ENCODE measurements around the gene BPIFA3.

BPIFA3 gene

DNA sequence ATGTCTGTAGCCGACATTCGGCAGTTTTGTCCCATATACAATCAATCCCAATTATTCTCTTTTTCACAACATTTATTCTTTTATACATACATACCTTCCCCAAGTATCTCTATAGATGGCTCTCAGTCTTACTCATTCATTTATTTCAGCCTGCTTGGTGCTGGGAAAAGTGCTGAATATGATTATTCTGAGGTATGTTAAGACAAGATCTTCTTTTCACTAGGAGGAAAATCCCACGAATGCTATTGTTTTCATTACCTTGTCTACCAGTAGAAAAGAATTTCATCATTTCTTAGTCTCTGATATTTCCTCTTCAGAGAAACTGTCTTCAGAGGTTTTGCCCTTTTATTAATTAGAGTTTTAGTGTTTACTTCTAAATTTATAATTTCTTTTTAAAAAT is 13.7 kb upstream of the BPIFA3 start:
- in situ Hi-C loops (cut with MboI; ENCODE audit: low sequenced_read_pairs, unreplicated experiment): no loop called here
- DNase-seq (ENCODE audit: low spot score): no peak

DNA sequence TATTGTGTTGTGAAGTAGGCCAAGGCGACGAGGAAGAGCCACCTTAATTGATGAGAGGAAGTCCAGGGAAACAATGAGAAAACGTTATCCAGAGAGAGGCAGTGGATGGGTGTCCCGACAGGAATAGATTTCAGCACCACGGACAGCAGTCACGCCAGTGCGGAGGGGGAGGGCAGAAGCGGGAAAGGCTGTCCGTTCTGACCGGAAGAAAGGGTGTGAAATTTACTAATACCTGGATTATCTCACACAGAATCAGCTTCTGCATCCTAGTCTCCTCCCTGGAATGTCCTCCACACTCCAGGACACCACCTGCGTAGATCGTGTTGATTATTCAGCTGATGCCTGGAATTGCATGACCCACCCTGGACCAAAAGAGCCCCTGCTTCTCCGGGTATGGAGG is 7.4 kb upstream of the BPIFA3 start:
- TF ChIP-seq, protein P1, sequence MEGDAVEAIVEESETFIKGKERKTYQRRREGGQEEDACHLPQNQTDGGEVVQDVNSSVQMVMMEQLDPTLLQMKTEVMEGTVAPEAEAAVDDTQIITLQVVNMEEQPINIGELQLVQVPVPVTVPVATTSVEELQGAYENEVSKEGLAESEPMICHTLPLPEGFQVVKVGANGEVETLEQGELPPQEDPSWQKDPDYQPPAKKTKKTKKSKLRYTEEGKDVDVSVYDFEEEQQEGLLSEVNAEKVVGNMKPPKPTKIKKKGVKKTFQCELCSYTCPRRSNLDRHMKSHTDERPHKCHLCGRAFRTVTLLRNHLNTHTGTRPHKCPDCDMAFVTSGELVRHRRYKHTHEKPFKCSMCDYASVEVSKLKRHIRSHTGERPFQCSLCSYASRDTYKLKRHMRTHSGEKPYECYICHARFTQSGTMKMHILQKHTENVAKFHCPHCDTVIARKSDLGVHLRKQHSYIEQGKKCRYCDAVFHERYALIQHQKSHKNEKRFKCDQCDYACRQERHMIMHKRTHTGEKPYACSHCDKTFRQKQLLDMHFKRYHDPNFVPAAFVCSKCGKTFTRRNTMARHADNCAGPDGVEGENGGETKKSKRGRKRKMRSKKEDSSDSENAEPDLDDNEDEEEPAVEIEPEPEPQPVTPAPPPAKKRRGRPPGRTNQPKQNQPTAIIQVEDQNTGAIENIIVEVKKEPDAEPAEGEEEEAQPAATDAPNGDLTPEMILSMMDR (IDR thresholded peaks at IDR 0.05; ENCODE audit: borderline replicate concordance, control extremely low read depth, extremely low read depth, insufficient read depth, missing control alignments): no peak
- DNase-seq (ENCODE audit: low spot score): peak; percentile 58
- in situ Hi-C loops (cut with MboI; ENCODE audit: low sequenced_read_pairs, unreplicated experiment): no loop called here

More for the DNA sequence above, 13.7 kb upstream of the BPIFA3 start:
- TF ChIP-seq, protein P1 (IDR thresholded peaks at IDR 0.05; ENCODE audit: borderline replicate concordance, control extremely low read depth, extremely low read depth, insufficient read depth, missing control alignments): no peak

DNA sequence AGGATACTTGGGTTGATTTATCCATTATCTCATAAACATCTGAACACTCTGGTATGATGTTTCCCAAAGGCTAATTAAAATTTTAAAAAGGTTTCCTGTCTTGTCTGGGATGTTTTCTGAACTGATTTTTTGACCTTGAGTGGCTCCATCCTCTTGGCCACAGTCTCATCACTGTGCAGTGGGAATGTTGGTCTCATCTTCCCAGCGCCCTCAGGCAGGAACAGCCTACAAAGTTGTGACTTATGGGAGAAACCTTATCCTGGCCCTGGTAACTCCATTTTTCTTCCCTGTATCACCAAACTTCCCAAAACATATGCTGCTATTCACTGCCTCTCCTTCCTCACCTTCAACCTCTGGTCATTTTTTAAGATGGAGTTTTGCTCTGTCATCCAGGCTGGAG is 6.8 kb upstream of the BPIFA3 start:
- in situ Hi-C loops (cut with MboI; ENCODE audit: low sequenced_read_pairs, unreplicated experiment): no loop called here
- TF ChIP-seq, protein P1 (IDR thresholded peaks at IDR 0.05; ENCODE audit: borderline replicate concordance, control extremely low read depth, extremely low read depth, insufficient read depth, missing control alignments): no peak
- DNase-seq (ENCODE audit: low spot score): no peak

DNA sequence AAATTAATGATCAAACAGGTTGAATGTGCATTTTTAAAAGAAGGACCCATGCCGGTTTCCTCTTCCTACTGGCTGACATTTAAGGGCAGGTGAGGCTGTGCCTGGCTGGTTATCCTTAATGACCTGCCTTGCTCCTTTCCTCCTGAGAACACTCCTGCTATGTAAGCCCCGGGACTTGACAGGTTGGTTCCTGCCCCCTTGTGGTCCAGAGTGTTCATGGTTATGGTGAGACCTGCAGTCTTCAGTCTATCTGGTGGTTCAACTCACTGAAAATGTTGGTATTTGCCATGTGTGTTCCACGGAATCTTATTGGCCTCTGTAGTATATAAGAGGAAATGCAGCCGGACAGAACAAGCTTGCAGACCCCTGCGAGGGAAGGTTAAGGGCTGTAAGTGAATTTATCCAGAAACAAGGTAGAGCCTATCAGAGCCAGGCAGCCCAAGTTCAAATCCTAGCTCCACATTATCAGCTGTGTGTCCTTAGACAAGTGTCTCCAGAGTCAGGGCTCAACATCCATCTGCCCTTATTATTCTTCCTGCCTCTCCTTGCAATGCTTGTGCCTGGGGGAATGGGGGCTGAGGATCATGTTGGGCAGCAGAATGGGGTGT is 5.2 kb upstream of the BPIFA3 start:
- in situ Hi-C loops (cut with MboI; ENCODE audit: low sequenced_read_pairs, unreplicated experiment): no loop called here
- TF ChIP-seq, protein P1 (IDR thresholded peaks at IDR 0.05; ENCODE audit: borderline replicate concordance, control extremely low read depth, extremely low read depth, insufficient read depth, missing control alignments): peak; percentile 44
- DNase-seq (ENCODE audit: low spot score): peak; percentile 54

DNA sequence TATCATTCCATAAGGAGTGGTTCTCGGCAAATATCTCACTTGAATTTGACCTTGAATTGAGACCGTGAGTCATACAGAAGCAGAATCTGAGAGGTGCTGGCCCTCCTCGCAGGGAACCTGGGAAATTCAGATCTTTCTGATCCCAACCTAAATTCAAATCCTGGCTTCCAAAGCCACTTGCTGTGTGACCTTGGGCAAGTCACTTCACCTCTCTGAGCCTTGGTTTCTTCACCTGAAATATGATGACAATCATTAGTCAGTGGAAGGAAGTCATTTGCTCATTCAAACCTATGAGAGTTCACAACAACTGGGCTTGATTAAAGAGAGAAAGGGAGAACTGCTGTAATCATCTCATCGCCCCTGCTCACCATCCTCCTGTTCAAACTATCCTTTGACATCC is 7.2 kb downstream of the BPIFA3 start:
- TF ChIP-seq, protein P1 (IDR thresholded peaks at IDR 0.05; ENCODE audit: borderline replicate concordance, control extremely low read depth, extremely low read depth, insufficient read depth, missing control alignments): no peak
- DNase-seq (ENCODE audit: low spot score): no peak
- in situ Hi-C loops (cut with MboI; ENCODE audit: low sequenced_read_pairs, unreplicated experiment): no loop called here

DNA sequence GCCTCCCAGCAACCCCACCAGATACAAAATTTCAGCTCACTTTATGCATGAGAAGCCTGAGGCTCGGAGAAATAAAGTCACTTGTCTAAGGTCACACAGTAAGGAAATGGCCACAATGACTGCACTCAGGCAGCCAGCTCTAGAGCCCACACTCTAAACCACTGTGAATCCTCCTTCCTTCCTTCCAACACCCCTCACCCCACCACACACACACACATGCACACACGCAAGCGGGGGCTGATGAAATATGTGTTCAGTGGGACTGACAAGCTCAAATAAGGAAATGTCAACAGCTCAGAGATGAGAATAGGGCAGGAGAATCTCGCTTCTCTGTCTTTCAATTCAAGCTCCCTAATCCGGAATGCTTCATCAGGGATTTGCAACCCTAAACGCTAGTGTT is 12.7 kb downstream of the BPIFA3 start:
- in situ Hi-C loops (cut with MboI; ENCODE audit: low sequenced_read_pairs, unreplicated experiment): no loop called here
- DNase-seq (ENCODE audit: low spot score): no peak
- TF ChIP-seq, protein P1 (IDR thresholded peaks at IDR 0.05; ENCODE audit: borderline replicate concordance, control extremely low read depth, extremely low read depth, insufficient read depth, missing control alignments): no peak
